Measurements from ENCODE around the gene RAI14.
"Not testable (repeated sequence)": the region's sequence is repeated elsewhere in the genome, so short reads cannot be mapped to it uniquely, and the experiment has no call there.

RAI14 gene

GRCh38 chr5:34775886-34776285 is 119.8 kb downstream of the RAI14 start:
- DNase-seq = no peak

DNA sequence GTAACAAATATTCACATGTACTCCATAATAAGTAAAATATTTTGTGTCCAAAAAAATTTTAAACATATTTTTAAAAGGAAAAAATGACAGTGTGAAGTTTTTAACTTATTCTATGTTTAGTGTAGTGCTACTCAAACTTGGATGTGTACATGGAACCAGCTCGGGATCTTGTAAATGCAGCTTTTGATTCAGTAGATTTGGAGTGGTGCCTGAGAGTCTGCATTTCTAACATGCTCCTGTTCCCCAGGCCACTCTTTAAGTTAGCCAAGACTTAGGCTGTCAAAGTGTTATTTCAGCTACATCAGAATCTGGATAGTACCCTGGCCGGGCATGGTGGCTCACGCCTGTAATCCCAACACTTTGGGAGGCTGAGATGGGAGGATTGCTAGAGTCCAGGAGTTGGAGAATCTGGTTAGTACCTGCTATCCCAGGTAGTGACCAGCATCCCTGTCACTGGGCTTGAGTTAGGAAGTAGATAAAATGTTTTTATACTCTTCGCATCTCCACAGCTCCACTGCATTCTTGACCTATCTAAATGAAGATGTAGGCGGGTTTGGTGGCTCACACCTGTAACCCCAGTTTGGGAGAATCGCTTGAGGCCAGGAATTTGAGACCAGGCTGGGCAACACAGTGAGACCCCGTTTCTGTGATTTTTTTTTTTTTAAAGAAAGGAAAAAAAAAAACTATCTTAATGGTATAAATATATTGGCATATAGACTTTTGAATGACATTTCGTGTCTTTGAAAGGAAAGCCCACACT is 122.1 kb downstream of the RAI14 start:
- DNase-seq = no peak

DNA sequence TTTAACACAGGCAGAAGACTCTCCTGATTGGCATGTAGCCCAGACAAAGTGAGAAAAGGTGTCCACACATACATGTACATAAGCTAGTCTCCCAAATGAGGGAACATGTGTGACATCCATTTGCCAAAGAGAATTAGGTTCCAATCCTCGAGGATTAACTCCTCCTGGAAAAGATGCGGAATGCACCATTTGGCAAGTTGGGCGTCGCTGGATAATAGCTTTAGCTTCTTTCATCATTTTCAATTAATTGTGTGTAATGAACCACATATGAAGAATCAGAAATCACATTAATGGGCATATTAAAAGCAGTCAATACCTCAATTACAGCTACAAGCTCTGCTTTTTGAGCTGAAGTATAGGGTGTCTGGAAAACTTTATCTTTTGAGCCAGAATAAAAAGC is 127.8 kb downstream of the RAI14 start:
- not testable (repeated sequence) for DNase-seq

DNA sequence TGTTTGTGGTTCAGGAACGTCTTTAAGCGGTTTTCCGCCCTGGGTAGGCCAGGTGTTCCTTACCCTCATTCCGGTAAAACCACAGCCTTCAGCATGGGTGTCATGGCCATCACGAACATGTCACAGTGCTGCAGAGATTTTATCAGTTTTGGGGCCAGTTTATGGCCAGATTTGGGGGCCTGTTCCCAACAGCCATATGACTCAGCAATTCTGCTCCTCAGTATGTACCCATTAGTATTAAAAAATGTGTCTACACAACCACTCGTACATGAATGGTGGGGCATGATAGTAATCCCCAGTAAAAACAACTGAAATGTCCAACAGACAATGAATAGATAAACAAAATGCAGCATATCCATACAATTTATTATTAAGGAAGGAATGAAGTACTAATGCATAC is 130.9 kb downstream of the RAI14 start:
- DNase-seq = no peak

DNA sequence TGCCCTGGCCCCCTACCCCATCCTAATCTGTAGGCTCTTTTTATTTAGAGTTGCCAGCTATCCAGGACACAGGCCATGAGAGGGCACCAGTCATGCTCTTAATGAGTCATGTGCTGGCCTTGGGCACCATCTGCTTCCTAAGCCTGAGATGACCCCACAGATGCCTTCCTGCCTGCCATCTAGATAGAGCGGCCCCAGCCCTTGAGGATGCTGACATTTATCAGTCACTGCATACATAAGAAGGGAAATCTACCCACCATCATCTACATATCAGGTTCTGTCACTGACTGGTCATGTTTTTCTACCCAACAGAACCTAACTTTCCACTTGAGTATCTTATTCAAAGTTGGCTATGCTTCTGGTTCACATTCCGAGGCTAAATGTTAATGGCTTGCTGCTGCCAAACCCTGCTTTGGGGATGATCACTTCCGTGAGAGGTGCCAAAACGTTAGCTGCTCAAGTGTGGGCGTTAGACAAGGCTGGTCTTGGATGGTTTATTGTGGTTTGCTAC is 132.9 kb downstream of the RAI14 start:
- no peak for DNase-seq

DNA sequence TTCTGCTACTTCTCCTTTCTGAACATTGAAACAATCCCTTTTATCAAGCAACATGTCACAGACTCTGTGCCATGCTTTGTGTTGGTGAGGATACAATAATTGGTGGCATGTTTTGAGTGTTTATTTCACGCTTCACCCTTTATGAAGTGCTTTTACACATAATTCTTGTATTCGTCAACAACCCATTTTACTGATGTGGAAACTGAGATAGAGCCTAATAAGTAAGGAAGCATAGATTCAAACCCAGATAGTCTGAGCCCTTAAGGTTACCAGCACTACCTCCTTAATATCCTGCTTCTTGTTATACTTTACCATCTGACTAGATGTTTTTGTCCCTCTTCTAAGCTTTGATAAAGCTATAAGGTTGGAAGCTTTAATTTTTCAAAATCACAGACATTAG is 133.5 kb downstream of the RAI14 start:
- no peak for DNase-seq

DNA sequence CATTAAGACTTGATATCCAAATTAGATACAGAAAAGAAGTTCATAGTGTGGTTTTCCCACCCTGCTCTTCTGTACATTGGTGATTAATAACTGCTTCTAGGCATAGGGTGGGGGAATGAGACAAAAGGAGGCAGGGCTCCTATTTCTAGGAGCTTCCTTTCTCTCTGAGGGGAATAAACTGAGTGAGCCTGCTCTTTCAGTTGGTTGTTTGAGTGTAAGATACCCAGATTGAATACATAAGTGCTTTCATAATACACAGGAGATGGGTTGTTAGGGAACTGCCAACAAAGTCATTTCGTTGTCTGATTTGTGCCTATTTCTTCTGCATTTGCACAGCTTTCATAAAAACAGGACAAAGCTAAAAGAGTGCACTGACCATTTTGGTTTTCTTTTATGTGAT is 133.9 kb downstream of the RAI14 start:
- DNase-seq = no peak

- no peak for DNase-seq
Measured at GRCh38 chr5:34791761-34792244, 135.7 kb downstream of the RAI14 start.

GRCh38 chr5:34802834-34803563 is 146.9 kb downstream of the RAI14 start:
- DNase-seq = no peak

- DNase-seq = no peak
Measured at GRCh38 chr5:34803974-34804732, 148.0 kb downstream of the RAI14 start.

DNA sequence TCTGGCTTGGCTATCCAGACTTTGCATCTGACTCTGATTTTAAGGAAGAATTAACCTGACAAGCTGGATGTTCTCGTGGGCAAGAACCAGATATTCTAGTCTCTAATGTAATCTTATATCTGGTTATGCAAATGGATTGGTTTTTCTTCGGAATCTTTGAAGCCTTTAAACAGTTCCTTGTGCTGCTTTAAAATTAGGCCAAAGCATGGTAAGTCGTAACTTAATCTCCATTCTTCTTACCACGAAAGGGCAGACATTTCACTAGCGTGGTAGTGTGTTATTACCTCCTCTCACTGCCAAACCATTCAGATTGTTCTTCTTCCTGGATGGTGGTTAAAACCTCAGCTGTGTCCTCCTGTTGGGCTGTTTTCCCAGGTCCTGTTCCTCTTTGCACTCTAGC is 148.8 kb downstream of the RAI14 start:
- no peak for DNase-seq

- no peak for DNase-seq
Measured at GRCh38 chr5:34806532-34806931, 150.4 kb downstream of the RAI14 start.

DNA sequence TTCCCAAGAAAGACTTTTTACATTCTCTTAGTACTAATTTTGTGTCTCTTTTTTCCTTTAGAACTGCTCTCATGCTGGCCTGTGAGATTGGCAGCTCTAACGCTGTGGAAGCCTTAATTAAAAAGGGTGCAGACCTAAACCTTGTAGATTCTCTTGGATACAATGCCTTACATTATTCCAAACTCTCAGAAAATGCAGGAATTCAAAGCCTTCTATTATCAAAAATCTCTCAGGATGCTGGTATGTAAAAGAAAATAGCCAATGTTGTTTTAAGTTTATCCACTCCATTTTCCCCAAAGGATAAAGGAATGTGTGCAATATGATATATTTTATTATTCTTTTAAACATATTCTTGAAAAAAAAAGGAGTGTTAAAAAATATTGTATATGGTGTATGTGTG is 155.6 kb downstream of the RAI14 start:
- no peak for DNase-seq

- no peak for DNase-seq
Measured at GRCh38 chr5:34813509-34813908, 157.4 kb downstream of the RAI14 start.

DNA sequence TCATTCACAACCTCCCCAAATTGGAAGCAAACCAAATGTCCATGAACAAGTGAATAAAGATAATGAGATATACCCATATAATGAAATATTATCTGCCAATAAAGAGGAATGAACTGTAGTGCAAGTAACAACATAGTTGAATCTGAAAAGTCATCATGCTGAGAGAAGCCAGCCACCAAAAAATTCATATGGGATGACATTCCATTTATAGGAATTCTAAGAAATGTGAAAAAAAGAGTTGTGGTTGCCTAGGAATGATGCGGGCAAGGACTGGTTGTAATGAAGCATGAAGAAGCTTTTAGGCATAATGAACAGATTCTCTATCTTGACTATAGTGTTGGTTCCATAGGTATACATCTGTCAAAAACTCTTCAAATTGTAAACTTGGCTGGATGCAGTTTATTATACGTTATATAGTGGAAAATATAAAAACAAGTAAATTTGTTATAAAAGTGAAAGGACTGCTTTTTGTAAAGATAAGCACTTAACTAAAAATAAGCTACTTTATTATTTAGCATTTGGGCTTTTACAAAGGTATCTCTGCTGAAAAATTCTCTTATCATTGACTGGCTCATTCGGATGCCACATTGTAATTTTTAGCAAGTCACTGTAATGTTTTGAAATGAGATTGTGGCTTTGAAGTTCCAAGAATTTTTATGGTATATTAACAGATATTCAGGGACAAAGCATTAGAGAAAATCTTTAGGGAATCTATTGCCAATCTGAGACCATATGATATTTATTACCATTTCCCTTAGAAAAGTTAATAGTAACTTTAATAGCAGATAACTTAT is 161.6 kb downstream of the RAI14 start:
- DNase-seq = no peak

DNA sequence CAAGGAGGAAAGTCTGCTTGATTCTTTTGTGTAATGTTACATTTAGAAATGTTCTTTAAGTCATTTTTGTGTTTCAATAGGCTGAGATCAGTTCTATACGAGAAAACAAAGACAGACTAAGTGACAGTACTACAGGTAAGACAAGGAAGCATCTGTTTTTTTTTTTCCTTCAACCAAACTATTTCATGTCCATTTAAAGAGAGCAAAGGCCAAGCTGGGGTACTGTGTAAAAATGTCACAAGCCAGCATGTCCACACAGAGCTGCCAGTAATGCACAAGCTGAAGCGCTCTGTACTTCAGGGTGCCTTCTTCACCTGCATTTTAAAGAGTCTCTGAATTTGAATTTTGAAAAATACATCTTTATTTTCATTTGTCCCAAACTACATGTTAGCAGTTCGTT is 162.6 kb downstream of the RAI14 start:
- no peak for DNase-seq

GRCh38 chr5:34820593-34820992 is 164.5 kb downstream of the RAI14 start:
- no peak for DNase-seq

DNA sequence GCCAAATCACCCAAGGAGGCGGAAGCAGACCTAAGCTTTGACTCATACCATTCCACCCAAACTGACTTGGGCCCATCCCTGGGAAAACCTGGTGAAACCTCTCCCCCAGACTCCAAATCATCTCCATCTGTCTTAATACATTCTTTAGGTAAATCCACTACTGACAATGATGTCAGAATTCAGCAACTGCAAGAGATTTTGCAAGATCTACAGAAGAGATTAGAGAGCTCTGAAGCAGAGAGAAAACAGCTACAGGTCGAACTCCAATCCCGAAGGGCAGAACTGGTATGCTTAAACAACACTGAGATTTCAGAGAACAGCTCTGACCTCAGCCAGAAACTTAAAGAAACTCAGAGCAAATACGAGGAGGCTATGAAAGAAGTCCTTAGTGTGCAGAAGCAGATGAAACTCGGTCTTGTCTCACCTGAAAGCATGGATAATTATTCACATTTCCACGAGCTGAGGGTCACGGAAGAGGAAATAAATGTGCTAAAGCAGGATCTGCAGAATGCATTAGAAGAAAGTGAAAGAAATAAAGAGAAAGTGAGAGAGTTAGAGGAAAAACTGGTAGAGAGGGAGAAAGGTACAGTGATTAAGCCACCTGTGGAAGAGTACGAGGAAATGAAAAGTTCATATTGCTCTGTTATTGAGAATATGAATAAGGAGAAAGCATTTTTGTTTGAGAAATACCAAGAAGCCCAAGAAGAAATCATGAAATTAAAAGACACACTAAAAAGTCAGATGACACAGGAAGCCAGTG is 167.0 kb downstream of the RAI14 start:
- DNase-seq = no peak

GRCh38 chr5:34826347-34826746 is 170.2 kb downstream of the RAI14 start:
- no peak for DNase-seq

GRCh38 chr5:34827588-34828506 is 171.7 kb downstream of the RAI14 start:
- no peak for DNase-seq

DNA sequence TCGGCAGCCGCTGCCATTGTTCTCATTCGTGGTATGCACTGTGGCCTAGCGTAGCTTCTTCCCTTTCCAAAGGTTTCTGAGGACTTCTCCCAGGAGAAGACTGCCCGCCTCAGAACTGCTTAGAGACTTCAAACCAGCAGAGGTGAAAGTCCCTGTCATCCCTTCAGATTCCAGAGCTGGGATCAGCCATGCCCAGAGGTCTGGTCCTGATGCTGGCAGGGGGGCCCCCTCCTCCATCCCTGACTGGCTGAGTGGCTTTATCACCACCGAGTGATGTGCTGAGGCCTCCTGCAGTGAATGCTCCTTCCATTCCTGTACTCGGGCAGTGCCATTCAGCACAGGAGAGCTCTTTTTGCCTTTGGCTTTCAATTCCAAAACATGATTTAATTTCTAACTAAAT is 174.7 kb downstream of the RAI14 start:
- not testable (repeated sequence) for DNase-seq
